Measurements from ENCODE around the gene MSX1. TPM values are rescaled to one million over a fixed set of nuclear protein-coding genes. Genes with fewer than 3 reads are reported as not detected.

Gene MSX1
- total and polyA plus RNA-seq, 2 donors (not counting 3 experiments of a cell fraction or from before 2014, with no cell fraction given) = 5.0 to 6.2 TPM

GRCh38 chr4:4854649-4855295, 4.7 kb upstream of the MSX1 start:
- Histone ChIP-seq H3K4me3 (replicated peaks in 1 of 3; ENCODE audit: insufficient read depth in 1 of 3, low read depth in 1 of 3, low read length in 3 of 3) (no peak overlapping the region), H3K4me1 (ENCODE audit: control insufficient read depth, extremely low read depth, insufficient read depth, low read length) (peaks cover 6% of the 10 kb centered on the region), H3K9me3 (replicated peaks; ENCODE audit: control insufficient read depth, insufficient read depth, low read length) (no peaks in the 10 kb centered on the region), H3K9me1 (replicated peaks; ENCODE audit: control insufficient read depth, extremely low read depth, insufficient read depth, low read length) (no peaks in the 10 kb centered on the region), H3K9ac (replicated peaks; ENCODE audit: extremely low read depth, insufficient read depth, low read length) (no peak overlapping the region), H3K4me2 (ENCODE audit: insufficient read depth, low read length) (no peak overlapping the region), H4K20me1 (replicated peaks; ENCODE audit: control insufficient read depth, extremely low read depth, insufficient read depth, low read length) (no peaks in the 10 kb centered on the region), H3K27me3 (ENCODE audit: control insufficient read depth in 2 of 2, insufficient read depth in 2 of 2, low read length in 2 of 2) (peaks cover 57 to 77% of the 10 kb centered on the region in 2 experiments), H3K27ac (ENCODE audit: insufficient read depth, low read depth, low read length) (no peak overlapping the region), H3K36me3 (ENCODE audit: control insufficient read depth in 2 of 2, extremely low read depth in 1 of 2, insufficient read depth in 2 of 2, low read length in 2 of 2) (no peaks in the 10 kb centered on the region), H3K79me2 (ENCODE audit: control insufficient read depth, insufficient read depth, low read length) (no peaks in the 10 kb centered on the region), H2AFZ (ENCODE audit: low read depth, low read length) (no peak overlapping the region)
- intact Hi-C loops (cut with micrococcal nuclease) (loop anchor here (5.0 to 10.0 kb wide), 3 partner anchors 280 to 602 kb away; no protein-coding TSS in a partner anchor), dilution Hi-C loops (cut with MboI; ENCODE audit: extremely low pct_ligation_motif_present, low sequenced_read_pairs) (no loop called here)
- no TSS peak for BruUV-seq (replicated peaks)
- FAIRE-seq (no peak), DNase-seq (ENCODE audit: low read depth, low spot score) (no peak)
- TF ChIP-seq EZH2 (IDR thresholded peaks at IDR 0.05; ENCODE audit: borderline replicate concordance, low read depth, low read length, severe bottlenecking) = peak; percentile 2
- TF ChIP-seq MYC (IDR thresholded peaks at IDR 0.05; ENCODE audit: low read depth, low read length) = no peak
- POLR2A ChIA-PET = no interaction called here
- CTCF ChIA-PET = no interaction called here

- H2AFZ ChIP-seq (ENCODE audit: low read depth, low read length) = no peak overlapping the region
- H3K9me3 ChIP-seq (replicated peaks; ENCODE audit: control insufficient read depth, insufficient read depth, low read length) = no peaks in the 10 kb centered on the region
- H3K4me3 ChIP-seq (replicated peaks in 1 of 3; ENCODE audit: insufficient read depth in 1 of 3, low read depth in 1 of 3, low read length in 3 of 3) = no peak overlapping the region
- ChIA-PET CTCF (no interaction called here), POLR2A (no interaction called here)
- no peak overlapping the region for H3K27ac ChIP-seq (ENCODE audit: insufficient read depth, low read depth, low read length)
- DNase-seq (ENCODE audit: low read depth, low spot score) (no peak), FAIRE-seq (peak; percentile 21)
- peaks cover 57 to 77% of the 10 kb centered on the region in 2 experiments for H3K27me3 ChIP-seq (ENCODE audit: control insufficient read depth in 2 of 2, insufficient read depth in 2 of 2, low read length in 2 of 2)
- BruUV-seq (replicated peaks) = no TSS peak
- intact Hi-C loops (cut with micrococcal nuclease) (loop anchor here (5.0 to 10.0 kb wide), 3 partner anchors 281 to 603 kb away; no protein-coding TSS in a partner anchor), dilution Hi-C loops (cut with MboI; ENCODE audit: extremely low pct_ligation_motif_present, low sequenced_read_pairs) (no loop called here)
- H3K4me2 ChIP-seq (ENCODE audit: insufficient read depth, low read length) = no peak overlapping the region
- H4K20me1 ChIP-seq (replicated peaks; ENCODE audit: control insufficient read depth, extremely low read depth, insufficient read depth, low read length) = no peaks in the 10 kb centered on the region
- no peaks in the 10 kb centered on the region for H3K79me2 ChIP-seq (ENCODE audit: control insufficient read depth, insufficient read depth, low read length)
- no peak overlapping the region for H3K9ac ChIP-seq (replicated peaks; ENCODE audit: extremely low read depth, insufficient read depth, low read length)
- H3K4me1 ChIP-seq (ENCODE audit: control insufficient read depth, extremely low read depth, insufficient read depth, low read length) = peaks cover 8% of the 10 kb centered on the region
- no peaks in the 10 kb centered on the region for H3K9me1 ChIP-seq (replicated peaks; ENCODE audit: control insufficient read depth, extremely low read depth, insufficient read depth, low read length)
- no peaks in the 10 kb centered on the region for H3K36me3 ChIP-seq (ENCODE audit: control insufficient read depth in 2 of 2, extremely low read depth in 1 of 2, insufficient read depth in 2 of 2, low read length in 2 of 2)
- TF ChIP-seq MAX (IDR thresholded peaks at IDR 0.05; ENCODE audit: insufficient read depth, insufficient read length) (no peak), EZH2 (IDR thresholded peaks at IDR 0.05; ENCODE audit: borderline replicate concordance, low read depth, low read length, severe bottlenecking) (peak; percentile 81)
Measured at GRCh38 chr4:4855301-4856070, 4.0 kb upstream of the MSX1 start.
